ENCODE data around the gene NCAN. TPM values are rescaled to one million over a fixed set of nuclear protein-coding genes. Genes with fewer than 3 reads are reported as not detected.

Gene NCAN
- total and polyA plus RNA-seq, 2 of the 13 experiments (the other 11 are each of a cell fraction or from before 2014, with no cell fraction given): not detected

DNA sequence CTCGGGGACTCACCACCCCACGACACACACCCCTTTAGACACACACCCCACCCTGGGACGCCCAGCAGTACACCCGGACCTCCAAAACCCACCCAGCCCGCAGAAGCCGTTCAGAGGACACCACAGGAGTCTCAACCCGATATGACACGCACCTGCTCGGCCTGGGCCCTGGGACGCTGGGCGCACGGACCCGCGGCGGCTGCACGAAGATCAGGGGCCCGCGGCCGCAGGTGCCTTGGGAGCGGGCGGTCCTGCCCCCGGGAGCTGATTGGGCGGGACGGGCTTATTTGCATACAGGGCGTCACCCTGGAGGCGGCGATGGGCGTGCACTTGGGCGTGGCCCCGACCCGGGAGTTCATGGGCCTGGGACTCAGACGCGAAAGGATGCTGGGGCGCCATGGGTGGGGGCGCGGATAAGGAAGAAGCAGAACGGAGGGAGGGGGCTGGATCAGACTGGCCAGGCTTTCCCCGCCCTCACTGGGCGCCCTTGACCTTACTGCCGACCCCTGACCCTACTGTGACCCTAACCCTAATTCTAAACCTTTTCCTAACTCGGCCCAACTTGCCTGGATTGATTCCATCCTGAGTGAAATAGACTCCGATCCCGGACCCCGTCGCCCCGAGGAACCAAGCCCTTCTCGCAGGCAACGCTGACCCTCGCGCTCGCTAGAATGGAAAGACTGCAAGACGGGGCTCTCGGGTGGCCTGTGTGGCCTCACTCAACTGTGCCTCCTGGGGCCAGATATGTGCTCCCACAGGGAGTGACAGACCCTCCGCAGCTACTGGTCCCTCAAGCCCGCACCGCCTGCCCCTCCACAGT lies 41.5 kb upstream of the NCAN start, which contains the start of gene MEF2B (continued):
- TF ChIP-seq, protein P1, sequence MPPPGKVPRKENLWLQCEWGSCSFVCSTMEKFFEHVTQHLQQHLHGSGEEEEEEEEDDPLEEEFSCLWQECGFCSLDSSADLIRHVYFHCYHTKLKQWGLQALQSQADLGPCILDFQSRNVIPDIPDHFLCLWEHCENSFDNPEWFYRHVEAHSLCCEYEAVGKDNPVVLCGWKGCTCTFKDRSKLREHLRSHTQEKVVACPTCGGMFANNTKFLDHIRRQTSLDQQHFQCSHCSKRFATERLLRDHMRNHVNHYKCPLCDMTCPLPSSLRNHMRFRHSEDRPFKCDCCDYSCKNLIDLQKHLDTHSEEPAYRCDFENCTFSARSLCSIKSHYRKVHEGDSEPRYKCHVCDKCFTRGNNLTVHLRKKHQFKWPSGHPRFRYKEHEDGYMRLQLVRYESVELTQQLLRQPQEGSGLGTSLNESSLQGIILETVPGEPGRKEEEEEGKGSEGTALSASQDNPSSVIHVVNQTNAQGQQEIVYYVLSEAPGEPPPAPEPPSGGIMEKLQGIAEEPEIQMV (CRISPR knock-in tag; IDR thresholded peaks at IDR 0.05; ENCODE audit: low read depth): no peak
- TF ChIP-seq, protein P2, sequence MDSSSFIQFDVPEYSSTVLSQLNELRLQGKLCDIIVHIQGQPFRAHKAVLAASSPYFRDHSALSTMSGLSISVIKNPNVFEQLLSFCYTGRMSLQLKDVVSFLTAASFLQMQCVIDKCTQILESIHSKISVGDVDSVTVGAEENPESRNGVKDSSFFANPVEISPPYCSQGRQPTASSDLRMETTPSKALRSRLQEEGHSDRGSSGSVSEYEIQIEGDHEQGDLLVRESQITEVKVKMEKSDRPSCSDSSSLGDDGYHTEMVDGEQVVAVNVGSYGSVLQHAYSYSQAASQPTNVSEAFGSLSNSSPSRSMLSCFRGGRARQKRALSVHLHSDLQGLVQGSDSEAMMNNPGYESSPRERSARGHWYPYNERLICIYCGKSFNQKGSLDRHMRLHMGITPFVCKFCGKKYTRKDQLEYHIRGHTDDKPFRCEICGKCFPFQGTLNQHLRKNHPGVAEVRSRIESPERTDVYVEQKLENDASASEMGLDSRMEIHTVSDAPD (CRISPR knock-in tag; IDR thresholded peaks at IDR 0.05): no peak
- TF ChIP-seq ZNF674 (CRISPR knock-in tag; IDR thresholded peaks at IDR 0.05; ENCODE audit: low read depth) (no peak), ZNF598 (CRISPR knock-in tag; IDR thresholded peaks at IDR 0.05; ENCODE audit: borderline replicate concordance) (peak; percentile 78; the same call in 1 of the 2 replicates), IKZF4 (CRISPR knock-in tag; IDR thresholded peaks at IDR 0.05; ENCODE audit: borderline replicate concordance, low read depth, not compliant biosample characterization) (no peak), GPN1 (CRISPR knock-in tag; IDR thresholded peaks at IDR 0.05; ENCODE audit: borderline replicate concordance) (no peak), TFDP1 (CRISPR knock-in tag; IDR thresholded peaks at IDR 0.05; ENCODE audit: borderline replicate concordance) (peak; percentile 33; the same call in 1 of the 2 replicates), ZNF354B (CRISPR knock-in tag; IDR thresholded peaks at IDR 0.05) (no peak), CSRNP2 (CRISPR knock-in tag; conservative IDR thresholded peaks at IDR 0.05; ENCODE audit: low read depth) (no peak), MAF1 (CRISPR knock-in tag; IDR thresholded peaks at IDR 0.05; ENCODE audit: borderline replicate concordance) (no peak), FOSL2 (CRISPR knock-in tag; IDR thresholded peaks at IDR 0.05) (no peak), NFIC (IDR thresholded peaks at IDR 0.05; ENCODE audit: low read length) (no peak), ATF6 (CRISPR knock-in tag; conservative IDR thresholded peaks at IDR 0.05) (no peak), ZFX (CRISPR knock-in tag; IDR thresholded peaks at IDR 0.05; ENCODE audit: low read depth) (peak; percentile 67), NFYB (CRISPR knock-in tag; IDR thresholded peaks at IDR 0.05) (peak; percentile 83), HMG20A (CRISPR knock-in tag; IDR thresholded peaks at IDR 0.05; ENCODE audit: borderline replicate concordance) (no peak), ZNF746 (CRISPR knock-in tag; IDR thresholded peaks at IDR 0.05) (no peak), UBTF (CRISPR knock-in tag; IDR thresholded peaks at IDR 0.05) (peak; percentile 71), ZNF430 (CRISPR knock-in tag; IDR thresholded peaks at IDR 0.05) (no peak)

Measured in HepG2 (cell line).